ENCODE data around the gene PROS1.

- TF ChIP-seq CTCF (IDR thresholded peaks at IDR 0.05; ENCODE audit: low read length), result no peak
- no peak for TF ChIP-seq EZH2 (optimal IDR thresholded peaks at IDR 0.05; ENCODE audit: low read depth, low read length)
These were observed 46.6 kb upstream of the PROS1 start for GRCh38 chr3:94020293-94020692.
